ENCODE results near the gene CFAP52.

- peak; percentile 18 to 50 (median 48) for TF ChIP-seq CTCF (IDR thresholded peaks at IDR 0.05)
- no peak for TF ChIP-seq POLR2A (IDR thresholded peaks at IDR 0.05)
These were observed at the start of gene CFAP52 for GRCh38 chr17:9576521-9577372.

Measured in sigmoid colon (tissue), 3 donors.